ENCODE data around the gene VANGL1.

The VANGL1 gene

GRCh38 chr1:115706587-115707425, 65.0 kb downstream of the VANGL1 start:
- DNase-seq: no peak

- DNase-seq: no peak
Observed at GRCh38 chr1:115710859-115711624, 69.3 kb downstream of the VANGL1 start.

- DNase-seq: no peak
Observed at GRCh38 chr1:115712911-115713609, 71.3 kb downstream of the VANGL1 start.

GRCh38 chr1:115713906-115714305, 72.1 kb downstream of the VANGL1 start:
- DNase-seq: no peak

GRCh38 chr1:115714572-115715141, 72.9 kb downstream of the VANGL1 start:
- no peak for DNase-seq

GRCh38 chr1:115717541-115717940, 75.8 kb downstream of the VANGL1 start:
- DNase-seq: peak in 1 of 2 experiments; percentile 3

- no peak for DNase-seq
Observed at GRCh38 chr1:115718011-115718754, 76.4 kb downstream of the VANGL1 start.

GRCh38 chr1:115719285-115719684, 77.5 kb downstream of the VANGL1 start:
- DNase-seq: no peak

- no peak for DNase-seq
Observed at GRCh38 chr1:115722221-115722620, 80.5 kb downstream of the VANGL1 start.

- no peak for DNase-seq
Observed at GRCh38 chr1:115723756-115724155, 82.0 kb downstream of the VANGL1 start.

GRCh38 chr1:115725600-115725999, 83.8 kb downstream of the VANGL1 start:
- no peak for DNase-seq

GRCh38 chr1:115726161-115726560, 84.4 kb downstream of the VANGL1 start:
- DNase-seq: no peak

- DNase-seq: no peak
Observed at GRCh38 chr1:115726570-115726969, 84.8 kb downstream of the VANGL1 start.

GRCh38 chr1:115727706-115728249, 86.0 kb downstream of the VANGL1 start:
- DNase-seq: no peak

GRCh38 chr1:115728341-115728740, 86.6 kb downstream of the VANGL1 start:
- no peak for DNase-seq

GRCh38 chr1:115729756-115730155, 88.0 kb downstream of the VANGL1 start:
- no peak for DNase-seq

GRCh38 chr1:115732316-115732715, 90.5 kb downstream of the VANGL1 start:
- no peak for DNase-seq

GRCh38 chr1:115740811-115741210, 99.0 kb downstream of the VANGL1 start:
- DNase-seq: no peak

- no peak for DNase-seq
Observed at GRCh38 chr1:115744646-115745275, 103.0 kb downstream of the VANGL1 start.

- DNase-seq: no peak
Observed at GRCh38 chr1:115746021-115746690, 104.4 kb downstream of the VANGL1 start.

Data from activated CD4-positive, alpha-beta T cell treated with anti-CD3 and anti-CD28 coated beads, Interleukin-2, amount 50 U/mL, for 4 hours (primary cell).